GM18499 (cell line): ENCODE measurements around the gene RAB15.

ENCODE experiments used
- ATAC-seq: cut with Tn5 transposase; IDR thresholded peaks from one replicate; pipeline ENCODE4 v1.9.1; 2021; ENCODE audit warnings: moderate number of reproducible peaks; ENCODE audit not compliant: insufficient read depth, unreplicated experiment

The RAB15 gene

GRCh38 chr14:64958201-64958600, 13.9 kb downstream of the RAB15 start:
- no peak for ATAC-seq

DNA sequence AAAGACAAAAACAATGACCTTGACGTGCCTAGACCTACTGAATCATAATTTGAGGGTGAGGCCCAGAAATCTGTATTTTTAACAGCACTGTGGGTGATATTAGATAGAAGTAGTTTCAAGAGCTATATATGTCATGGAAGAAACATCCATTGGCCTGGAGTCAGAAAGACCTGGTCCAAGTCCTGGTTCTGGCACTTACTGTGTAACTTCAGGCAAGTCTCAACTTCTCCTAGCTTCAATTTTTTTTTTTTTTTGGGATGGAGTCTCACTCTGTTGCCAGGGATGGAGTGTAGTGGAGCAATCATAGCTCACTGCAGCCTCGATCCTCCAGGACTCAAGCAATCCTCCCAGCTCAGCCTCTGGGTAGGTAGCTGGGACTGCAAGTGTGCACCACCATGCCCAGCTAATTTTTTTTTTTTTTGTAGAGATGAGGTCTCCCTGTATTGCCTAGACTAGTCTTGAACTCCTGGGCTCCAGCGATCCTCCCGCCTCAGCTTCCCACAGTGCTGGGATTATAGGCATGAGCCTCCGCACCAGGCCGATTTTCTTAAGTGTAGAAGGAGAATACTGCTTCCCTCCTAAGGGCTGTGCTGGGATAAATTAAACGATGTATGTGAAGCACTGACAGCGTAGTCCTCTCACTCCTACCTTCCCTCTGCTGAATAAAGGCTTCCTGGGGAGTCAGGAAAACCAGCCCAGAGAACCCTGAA, 15.3 kb downstream of the RAB15 start:
- ATAC-seq = no peak

GRCh38 chr14:64955297-64955696, 16.8 kb downstream of the RAB15 start:
- ATAC-seq = no peak

GRCh38 chr14:64954491-64955240, 17.5 kb downstream of the RAB15 start:
- no peak for ATAC-seq

DNA sequence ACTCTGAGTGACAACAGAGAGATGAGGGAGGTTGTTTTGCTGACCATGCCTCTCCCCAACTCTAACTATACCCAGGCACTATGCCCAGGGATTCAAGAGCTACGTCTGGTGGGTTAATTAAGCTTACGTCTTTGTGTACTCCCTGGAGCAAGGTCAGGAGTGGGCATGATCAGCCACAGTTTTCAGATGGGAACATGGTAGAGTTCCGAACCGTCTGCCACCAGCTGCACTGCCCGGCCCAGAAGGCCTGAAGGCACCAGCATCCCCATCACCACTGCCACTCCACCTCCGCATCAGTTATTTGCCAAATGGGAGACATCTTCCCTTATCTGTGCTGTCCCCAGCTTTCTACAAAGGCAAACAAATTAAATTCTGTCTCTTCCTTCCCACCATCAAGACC, 18.5 kb downstream of the RAB15 start:
- no peak for ATAC-seq

DNA sequence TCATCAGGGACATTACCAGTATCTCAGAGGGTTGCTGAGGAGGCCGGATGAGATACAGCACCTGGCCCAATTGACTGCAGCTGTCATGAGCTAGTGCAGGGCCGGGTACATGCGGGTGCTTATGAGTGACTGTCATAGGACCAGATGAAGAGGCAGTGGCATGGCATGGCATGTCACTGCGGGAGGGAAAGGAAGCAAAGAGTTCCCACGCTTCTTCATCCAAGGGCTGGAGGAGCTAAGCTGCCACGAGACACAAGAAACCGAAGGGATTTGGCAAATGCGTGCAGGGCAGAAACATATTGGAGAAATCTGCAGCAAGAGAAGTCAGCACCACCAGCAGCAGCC, 18.9 kb downstream of the RAB15 start:
- ATAC-seq = no peak

DNA sequence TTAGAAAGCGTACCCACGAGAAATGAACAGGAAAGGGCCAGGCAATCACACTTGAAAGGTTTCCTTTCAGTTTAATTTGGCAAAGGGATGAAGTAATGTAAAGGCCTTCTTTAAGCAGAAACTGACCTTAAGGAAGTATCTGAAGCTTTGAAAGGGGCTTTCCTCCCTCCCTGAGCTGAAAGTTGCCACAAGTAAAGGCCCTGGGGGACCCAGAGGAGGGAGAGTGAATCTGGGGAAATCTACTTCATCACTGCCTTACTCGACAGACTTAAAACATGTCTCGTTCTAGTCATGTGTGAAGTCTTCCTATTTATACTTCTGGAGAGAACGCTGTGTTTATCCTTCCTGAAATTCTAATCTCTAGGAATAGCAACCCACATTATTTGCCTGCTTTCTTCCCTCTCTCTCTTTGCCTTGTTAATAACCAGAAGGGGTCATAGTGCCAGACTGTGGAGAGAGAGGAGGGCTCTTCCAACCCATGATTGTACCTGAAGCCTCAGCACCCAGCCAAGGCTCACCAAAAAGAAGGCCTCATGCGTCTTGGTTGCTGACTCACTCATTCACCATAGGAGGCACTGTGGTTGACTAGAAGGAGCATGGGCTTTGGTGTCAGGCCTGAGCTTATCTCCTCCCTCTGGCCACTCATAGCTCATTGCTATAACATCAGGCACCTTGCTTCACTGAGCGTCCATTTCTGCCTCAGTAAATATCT, 19.4 kb downstream of the RAB15 start:
- no peak for ATAC-seq

GRCh38 chr14:64951724-64952123, 20.4 kb downstream of the RAB15 start:
- no peak for ATAC-seq

- ATAC-seq = no peak
These were observed 20.8 kb downstream of the RAB15 start for GRCh38 chr14:64951291-64951690.

GRCh38 chr14:64950889-64951288, 21.2 kb downstream of the RAB15 start:
- ATAC-seq = no peak

GRCh38 chr14:64948612-64949210, 23.4 kb downstream of the RAB15 start:
- ATAC-seq = no peak

- ATAC-seq = no peak
These were observed 24.2 kb downstream of the RAB15 start for GRCh38 chr14:64947710-64948611.

DNA sequence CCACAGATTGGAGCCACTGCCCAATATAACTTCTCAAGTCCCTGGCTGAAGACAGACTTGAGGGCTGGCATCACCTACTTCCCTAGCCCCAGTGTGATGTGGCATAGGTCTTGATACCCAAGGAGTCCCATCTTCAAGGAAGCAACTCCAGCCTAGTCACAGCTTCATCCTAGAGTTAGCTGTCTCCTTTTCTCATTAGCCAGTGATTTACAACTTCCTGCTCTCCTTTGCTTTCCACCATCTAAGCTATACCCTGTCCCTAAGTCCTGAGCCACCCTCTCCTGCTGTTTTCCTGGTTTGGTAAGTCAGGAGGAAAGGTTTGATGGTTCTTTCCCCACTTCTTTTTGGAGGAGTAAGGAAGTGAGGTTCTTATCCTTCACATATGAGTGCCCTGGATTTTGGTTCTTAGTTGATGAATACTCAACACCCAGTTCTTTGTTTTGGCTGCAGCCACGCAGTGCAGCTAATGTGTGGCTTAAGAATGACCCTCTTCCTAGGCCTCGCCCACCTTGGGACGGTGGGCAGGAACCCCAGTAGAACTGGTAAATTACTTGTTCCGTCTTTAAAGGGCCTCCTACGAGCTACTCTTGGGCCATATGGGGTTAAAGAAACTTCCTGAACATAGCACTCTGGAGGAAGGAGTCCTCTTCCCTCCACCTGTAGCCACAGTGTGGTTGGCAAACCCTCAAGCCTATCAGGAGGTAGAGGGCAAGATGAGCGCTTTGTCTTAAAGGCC, 25.7 kb downstream of the RAB15 start:
- ATAC-seq = no peak

DNA sequence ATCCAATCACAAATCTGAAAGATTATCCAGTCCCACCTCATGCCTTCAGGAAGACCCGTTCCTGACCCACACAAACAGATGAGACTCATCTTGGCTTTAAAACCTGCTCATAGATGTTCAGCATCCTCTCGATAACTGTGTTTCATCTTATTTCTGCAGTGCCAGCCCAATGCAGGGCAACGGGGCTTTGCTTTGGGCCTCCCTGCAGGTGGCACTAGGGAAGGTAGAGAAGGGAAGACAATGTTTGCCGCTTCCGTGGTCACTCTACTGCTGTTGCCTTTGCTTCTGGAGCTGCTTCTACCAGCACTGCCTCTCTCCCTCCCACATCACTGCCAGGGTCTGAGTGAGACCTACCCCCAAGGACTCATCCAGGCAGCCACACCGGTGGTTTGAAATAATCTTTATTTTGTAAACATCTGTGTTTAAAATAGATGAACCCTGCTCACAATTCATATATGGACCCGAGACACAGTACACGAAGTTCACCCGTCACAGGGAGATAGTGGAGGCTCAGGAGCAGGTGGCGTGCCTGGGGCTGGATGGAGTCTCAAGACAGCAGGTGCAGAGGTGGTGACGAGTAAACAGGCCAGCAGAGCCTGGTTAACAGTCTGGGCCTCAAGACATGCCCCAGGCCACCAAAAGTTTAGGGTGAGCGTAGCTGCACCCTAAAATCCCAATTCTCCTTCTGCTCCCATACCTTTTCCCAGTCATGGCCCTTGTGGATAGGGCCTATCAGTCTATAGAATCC, 26.5 kb downstream of the RAB15 start:
- no peak for ATAC-seq

GRCh38 chr14:64944861-64945260, 27.3 kb downstream of the RAB15 start:
- ATAC-seq = no peak

- ATAC-seq = no peak
These were observed 28.1 kb downstream of the RAB15 start for GRCh38 chr14:64944041-64944440.

DNA sequence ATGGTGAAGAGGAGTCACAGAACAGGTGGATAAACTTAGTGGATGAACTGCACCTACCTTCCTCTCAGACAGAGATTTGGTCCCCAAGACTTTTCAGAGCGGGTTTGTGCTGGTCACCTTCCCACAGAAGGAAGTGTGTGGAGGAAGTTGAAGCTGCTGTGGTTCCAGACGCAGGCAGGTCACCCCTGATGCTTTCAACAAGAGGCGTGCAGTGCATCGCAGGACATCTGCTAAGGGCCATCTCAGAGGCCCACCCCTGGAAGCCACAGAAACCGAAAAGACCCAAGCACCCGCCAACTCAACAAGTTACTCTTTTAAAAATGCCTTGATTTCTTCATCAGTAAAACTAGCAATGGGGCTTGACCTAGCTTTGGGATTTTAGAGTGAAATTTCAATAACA, 28.6 kb downstream of the RAB15 start:
- ATAC-seq = no peak

DNA sequence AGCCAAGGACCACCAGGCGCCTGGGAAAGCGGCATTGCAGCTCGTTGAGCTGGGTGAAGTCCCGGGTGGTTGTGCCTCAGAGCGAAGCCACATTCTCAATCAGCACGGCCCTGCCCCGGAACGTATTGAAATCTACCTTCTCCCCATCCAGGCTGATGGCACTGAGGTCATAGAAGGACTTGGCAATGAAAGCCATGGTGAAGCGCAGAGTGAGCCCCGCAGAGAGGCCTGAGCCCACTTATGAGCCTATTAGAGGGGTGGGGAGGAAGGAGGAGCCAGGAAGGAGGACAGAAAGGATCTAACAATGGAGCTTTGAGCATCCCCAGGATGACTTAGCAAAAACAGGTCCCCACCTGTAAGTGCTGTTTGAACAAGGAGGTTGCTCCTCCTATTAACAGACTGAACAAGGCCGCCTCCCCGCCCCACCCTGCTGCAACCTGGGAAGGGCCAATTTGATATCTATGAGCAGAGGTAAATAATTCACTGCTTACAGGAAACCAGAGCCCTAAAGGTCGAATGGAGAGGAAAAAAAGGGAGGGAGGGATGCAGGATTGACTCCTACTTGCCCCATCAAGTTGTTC, 29.5 kb downstream of the RAB15 start, which contains the start of gene GPX2:
Gene GPX2, minus strand, starts transcription at position 215 of the 581 bp plus-strand sequence. Its CDS starts 19 bp downstream, at position 196.
- no peak for ATAC-seq
